Ovary (tissue), 9 donors: ENCODE measurements around the gene LAG3. TPM values are rescaled to one million over a fixed set of nuclear protein-coding genes. Genes with fewer than 3 reads are reported as not detected.

ENCODE experiments used
- DNase-seq, 5 donors: peaks; one replicate each; pipeline ENCODE4 v3.0.0-alpha.2; 2019 to 2020
- H3K27ac ChIP-seq, 2 donors: fragments of 200-600 bp; one replicate each; pipeline versions ENCODE4 v1.5.1 to v1.8.0; 2019 to 2022
- H3K27me3 ChIP-seq: fragments of 200-600 bp; one replicate; pipeline ENCODE4 v1.8.0; 2022
- H3K36me3 ChIP-seq: fragments of 200-600 bp; sonication (generic); one replicate; pipeline ENCODE4 v1.5.1; 2019
- H3K4me1 ChIP-seq: one replicate; pipeline ENCODE4 v1.8.1; 2013; ENCODE audit warnings: mild to moderate bottlenecking, moderate library complexity; ENCODE audit not compliant: insufficient read depth
- H3K4me3 ChIP-seq: fragments of 200-600 bp; sonication (generic); one replicate; pipeline ENCODE4 v1.5.1; 2017
- H3K9me3 ChIP-seq, 2 donors: fragments of 200-600 bp in 1 of 2; sonication (generic) in 1 of 2; one replicate each; pipeline versions ENCODE4 v1.5.1 to v1.8.1; 2013 to 2019; ENCODE audit warnings: mild to moderate bottlenecking in 1 of 2, moderate library complexity in 1 of 2
- EP300 ChIP-seq: sonication (generic); formaldehyde crosslinking; IDR thresholded peaks from one replicate; pipeline ENCODE4 v1.6.1; 2017; ENCODE audit warnings: antibody characterized with exemption
- POLR2A ChIP-seq: fragments of 450-650 bp; IDR thresholded peaks from one replicate; pipeline ENCODE4 v1.6.1; 2017; ENCODE audit warnings: antibody characterized with exemption, mild to moderate bottlenecking, moderate library complexity
- WGBS, 3 donors: extraction: QIAGEN DNeasy Blood & Tissue Kit in 1 of 3; methylation state at CpG; one replicate each; pipeline versions ENCODE4 v1.1.5 to v1.1.7; 2013 to 2017; 5-methylcytosine and 5-hydroxymethylcytosine counted together
- intact Hi-C, 4 donors: fragments of 100-400 bp; cut with DNase I; formaldehyde crosslinking; loops; one replicate each; pipeline versions ENCODE4 v1.11.0 to v1.15.1; 2022 to 2023
- polyA plus RNA-seq, 2 donors: library from polyadenylated mRNA; stranded (reverse); fragments of 200-250 nt in 1 of 2; fragments of 350-450 nt in 1 of 2; fragmentation: Illumina TruSeq in 1 of 2; extraction: RNeasy Lipid Tissue Mini Kit (QIAGEN cat#74804) in 1 of 2; gene quantifications; one replicate each; pipeline ENCODE4 v1.2.3, GENCODE V29; 2013 to 2014
- total RNA-seq, 7 donors: library from RNA; depleted of rRNA in 2 of 7; stranded (reverse); fragments of >200 nt in 2 of 7; fragmentation: NEBNext Ultra II Directional in 3 of 7; extraction: Animal tissue kit (Norgen Biotek cat#: 25700) in 3 of 7; gene quantifications; one replicate each; pipeline versions ENCODE4 v1.1.0 to v1.2.4, GENCODE V29; 2016 to 2023
- TF ChIP-seq, protein P1 (sequence below), 3 donors: fragments of 450-650 bp in 2 of 3; fragments of 200-600 bp in 1 of 3; IDR thresholded peaks; one replicate each; pipeline versions ENCODE4 v1.5.1 to v1.8.0; 2016 to 2022; ENCODE audit warnings: antibody characterized with exemption in 3 of 3, mild to moderate bottlenecking in 1 of 3
- donor health status: DM: no; HTN: no; CAD: no; lungs with moderate emphysema.
- donor health status: DM: no; HTN: no; CAD: no.
- donor health status: Bipolar disorder and iron deficiency.
- donor health status: DM: yes; HTN: yes; CAD: no.
- donor health status: DM: no; HTN: no; CAD: no.
- donor health status: DM: yes; HTN: yes; CAD: no.

Gene LAG3
- total and polyA plus RNA-seq, 9 donors: 4.7 to 21.8 (median 14.2) TPM

DNA sequence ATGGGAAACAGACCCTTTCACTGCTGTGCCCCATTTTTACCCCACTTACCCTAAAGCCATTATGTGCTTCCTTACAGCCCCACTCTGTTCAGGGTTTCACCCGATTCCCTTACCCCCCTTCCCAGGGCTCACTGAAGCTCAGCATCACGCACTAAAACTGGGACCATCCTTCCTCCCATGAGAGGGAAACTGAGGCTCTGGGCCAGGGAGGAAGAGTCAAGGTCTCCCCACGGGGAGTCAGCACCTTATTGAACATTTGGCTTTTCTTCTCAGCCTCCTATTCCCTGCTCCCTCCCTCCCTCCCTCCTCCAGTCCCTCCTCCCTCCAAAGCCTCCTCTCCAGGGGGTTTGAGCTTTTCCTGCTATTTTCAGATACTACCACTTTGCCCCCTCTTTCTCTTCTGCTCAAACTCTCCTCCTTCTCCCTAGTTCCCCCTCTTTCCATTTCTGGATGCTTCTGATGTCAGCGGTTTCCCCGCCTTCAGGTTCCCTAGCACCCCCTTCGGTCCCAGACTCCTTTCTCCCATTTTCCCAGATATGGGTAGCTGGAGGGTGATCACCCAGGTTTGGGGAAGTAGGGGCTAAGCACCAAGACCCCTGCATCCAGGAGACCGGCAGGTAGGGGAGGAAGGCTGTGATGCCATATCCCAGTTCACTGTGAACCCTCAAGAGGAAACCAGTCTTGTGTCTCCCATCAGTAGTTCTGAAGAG, 50.3 kb downstream of the LAG3 start:
- Histone ChIP-seq H3K4me3 (no peak overlapping the region), H3K27me3 (no peaks in the 10 kb centered on the region), H3K27ac (no peak overlapping the region), H3K4me1 (peaks cover 14% of the 10 kb centered on the region), H3K9me3 (no peaks in the 10 kb centered on the region), H3K36me3 (no peaks in the 10 kb centered on the region)
- no peak for DNase-seq
- no peak for TF ChIP-seq POLR2A
- no peak for TF ChIP-seq EP300
- TF ChIP-seq, protein P1, sequence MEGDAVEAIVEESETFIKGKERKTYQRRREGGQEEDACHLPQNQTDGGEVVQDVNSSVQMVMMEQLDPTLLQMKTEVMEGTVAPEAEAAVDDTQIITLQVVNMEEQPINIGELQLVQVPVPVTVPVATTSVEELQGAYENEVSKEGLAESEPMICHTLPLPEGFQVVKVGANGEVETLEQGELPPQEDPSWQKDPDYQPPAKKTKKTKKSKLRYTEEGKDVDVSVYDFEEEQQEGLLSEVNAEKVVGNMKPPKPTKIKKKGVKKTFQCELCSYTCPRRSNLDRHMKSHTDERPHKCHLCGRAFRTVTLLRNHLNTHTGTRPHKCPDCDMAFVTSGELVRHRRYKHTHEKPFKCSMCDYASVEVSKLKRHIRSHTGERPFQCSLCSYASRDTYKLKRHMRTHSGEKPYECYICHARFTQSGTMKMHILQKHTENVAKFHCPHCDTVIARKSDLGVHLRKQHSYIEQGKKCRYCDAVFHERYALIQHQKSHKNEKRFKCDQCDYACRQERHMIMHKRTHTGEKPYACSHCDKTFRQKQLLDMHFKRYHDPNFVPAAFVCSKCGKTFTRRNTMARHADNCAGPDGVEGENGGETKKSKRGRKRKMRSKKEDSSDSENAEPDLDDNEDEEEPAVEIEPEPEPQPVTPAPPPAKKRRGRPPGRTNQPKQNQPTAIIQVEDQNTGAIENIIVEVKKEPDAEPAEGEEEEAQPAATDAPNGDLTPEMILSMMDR (IDR thresholded peaks at IDR 0.05): no peak
- intact Hi-C loops: loop anchor here in 2 of 4 donors (5.0 kb wide), 2 partner anchors 40 to 85 kb away; no protein-coding TSS in a partner anchor
- 36 to 47% (median 36%) methylated on average over 7 of the region's 7 CpGs for WGBS, 3 donors

DNA sequence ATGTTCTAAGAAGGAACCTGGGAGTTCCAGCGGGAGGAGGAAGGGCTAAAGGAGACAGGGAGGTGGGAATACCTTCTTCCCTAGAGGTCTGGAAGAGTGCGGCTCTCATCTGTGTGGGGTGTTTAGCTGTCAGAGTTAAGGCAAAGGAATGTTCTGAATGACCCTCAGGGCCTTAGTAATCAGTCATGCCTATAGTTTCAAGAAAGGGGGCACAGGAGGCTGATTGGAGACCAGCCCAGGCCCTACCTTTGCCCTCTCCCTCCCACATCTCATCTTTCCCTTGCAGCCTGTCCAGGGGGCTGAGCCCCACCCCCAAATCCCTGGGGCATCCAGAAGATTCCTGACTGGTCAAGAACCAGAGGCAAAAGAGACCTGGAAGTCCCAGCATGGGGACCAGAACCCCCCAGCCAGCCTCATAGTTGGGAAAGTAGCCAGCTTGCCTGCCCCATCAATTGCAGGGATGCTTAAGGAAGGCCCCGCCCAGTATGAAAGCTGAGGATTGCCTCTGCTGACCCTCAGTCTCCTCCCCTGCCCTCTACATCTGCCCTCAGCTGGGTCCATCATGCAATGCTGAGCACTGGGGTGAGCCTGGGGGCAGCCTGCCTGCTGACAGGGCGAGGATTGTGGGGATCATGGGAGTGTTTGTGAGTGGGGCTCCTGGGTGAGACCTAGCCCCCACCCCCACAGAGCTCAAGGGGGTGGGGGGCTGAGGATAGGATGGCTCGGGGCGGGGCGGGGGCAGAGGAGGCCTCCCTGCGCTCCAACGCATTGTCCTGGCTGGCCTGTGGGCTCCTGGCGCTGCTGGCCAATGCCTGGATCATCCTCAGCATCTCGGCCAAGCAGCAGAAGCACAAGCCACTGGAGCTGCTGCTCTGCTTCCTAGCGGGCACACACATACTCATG, 51.1 kb downstream of the LAG3 start:
- no peak overlapping the region for H3K4me3 ChIP-seq
- peaks cover 14% of the 10 kb centered on the region for H3K4me1 ChIP-seq
- no peaks in the 10 kb centered on the region for H3K36me3 ChIP-seq
- H3K27me3 ChIP-seq: no peaks in the 10 kb centered on the region
- H3K27ac ChIP-seq: no peak overlapping the region
- 75 to 77% (median 76%) methylated on average over 8 to 12 of the region's 12 CpGs for WGBS, 3 donors
- intact Hi-C loops: loop anchor here in 2 of 4 donors (5.0 kb wide), 2 partner anchors 41 to 86 kb away; no protein-coding TSS in a partner anchor
- TF ChIP-seq, protein P1 (IDR thresholded peaks at IDR 0.05): no peak
- no peak for TF ChIP-seq EP300
- no peak for TF ChIP-seq POLR2A
- no peaks in the 10 kb centered on the region for H3K9me3 ChIP-seq
- no peak for DNase-seq

DNA sequence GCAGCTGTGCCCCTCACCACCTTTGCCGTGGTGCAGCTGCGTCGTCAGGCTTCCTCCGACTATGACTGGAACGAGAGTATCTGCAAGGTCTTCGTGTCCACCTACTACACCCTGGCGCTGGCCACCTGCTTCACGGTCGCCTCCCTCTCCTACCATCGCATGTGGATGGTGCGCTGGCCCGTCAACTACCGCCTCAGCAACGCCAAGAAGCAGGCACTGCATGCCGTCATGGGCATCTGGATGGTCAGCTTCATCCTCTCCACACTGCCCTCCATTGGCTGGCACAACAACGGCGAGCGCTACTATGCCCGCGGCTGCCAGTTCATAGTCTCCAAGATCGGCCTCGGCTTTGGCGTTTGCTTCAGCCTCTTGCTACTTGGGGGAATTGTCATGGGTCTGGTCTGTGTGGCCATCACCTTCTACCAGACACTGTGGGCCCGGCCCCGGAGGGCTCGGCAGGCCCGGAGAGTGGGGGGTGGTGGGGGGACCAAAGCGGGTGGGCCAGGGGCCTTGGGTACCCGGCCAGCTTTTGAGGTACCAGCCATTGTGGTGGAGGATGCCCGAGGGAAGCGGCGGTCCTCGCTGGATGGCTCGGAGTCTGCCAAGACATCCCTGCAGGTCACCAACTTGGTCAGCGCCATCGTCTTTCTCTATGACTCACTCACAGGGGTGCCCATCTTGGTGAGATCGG, 51.9 kb downstream of the LAG3 start:
- intact Hi-C loops: loop anchor here in 2 of 4 donors (5.0 kb wide), 2 partner anchors 42 to 87 kb away; no protein-coding TSS in a partner anchor
- 84 to 89% (median 87%) methylated on average over 36 to 37 of the region's 37 CpGs for WGBS, 3 donors
- peaks cover 14% of the 10 kb centered on the region for H3K4me1 ChIP-seq
- no peaks in the 10 kb centered on the region for H3K9me3 ChIP-seq
- no peak overlapping the region for H3K4me3 ChIP-seq
- peak in 1 of 5 donors; percentile 35 for DNase-seq
- TF ChIP-seq POLR2A (no peak), EP300 (no peak)
- TF ChIP-seq, protein P1 (IDR thresholded peaks at IDR 0.05): no peak
- H3K27me3 ChIP-seq: no peaks in the 10 kb centered on the region
- no peaks in the 10 kb centered on the region for H3K36me3 ChIP-seq
- H3K27ac ChIP-seq: no peak overlapping the region

DNA sequence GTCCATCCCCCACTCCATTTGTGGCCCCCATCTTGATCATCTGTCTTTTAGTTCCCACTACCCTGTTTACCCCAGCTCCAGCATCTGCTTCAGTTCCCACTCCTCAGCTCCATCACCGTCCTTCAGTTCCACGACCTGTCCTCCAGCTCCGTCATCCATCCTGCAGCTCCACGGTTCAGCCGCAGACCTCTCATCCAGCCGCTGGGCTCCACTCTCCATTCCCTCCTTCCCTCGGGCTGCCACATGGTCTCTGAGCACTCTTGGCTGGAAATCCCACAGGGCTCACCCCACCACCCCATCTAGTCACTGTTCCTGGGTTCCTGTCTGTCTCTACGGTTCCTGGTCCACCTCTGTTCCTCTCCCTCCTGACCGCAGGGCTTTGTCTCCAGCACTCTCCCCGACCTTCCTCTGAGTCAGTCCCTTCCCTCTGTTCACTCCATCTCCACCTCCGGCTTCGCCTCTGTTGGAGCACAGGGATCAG, 52.6 kb downstream of the LAG3 start:
- Histone ChIP-seq H3K9me3 (no peaks in the 10 kb centered on the region), H3K4me3 (no peak overlapping the region), H3K4me1 (peaks cover 14% of the 10 kb centered on the region), H3K36me3 (no peaks in the 10 kb centered on the region), H3K27ac (no peak overlapping the region), H3K27me3 (no peaks in the 10 kb centered on the region)
- WGBS, 3 donors: 26 to 31% (median 30%) methylated on average over 12 of the region's 12 CpGs
- DNase-seq: peak in 1 of 5 donors; percentile 37
- intact Hi-C loops: loop anchor here (5.0 kb wide), 4 partner anchors 43 to 208 kb away; partner anchors contain the start of gene MLF2 (in 2 of the 4)
- no peak for TF ChIP-seq POLR2A
- TF ChIP-seq EP300: no peak
- TF ChIP-seq, protein P1 (IDR thresholded peaks at IDR 0.05): no peak
